HG02852 (cell line): ENCODE data around the gene ERFL.

Experiments
- ATAC-seq: cut with Tn5 transposase; IDR thresholded peaks from one replicate; pipeline ENCODE4 v1.9.1; 2021; ENCODE audit warnings: mild to moderate bottlenecking, moderate library complexity; ENCODE audit not compliant: unreplicated experiment

ERFL gene

GRCh38 chr19:41861116-41861768, 67.0 kb downstream of the ERFL start:
- ATAC-seq: no peak

GRCh38 chr19:41860419-41861115, 67.7 kb downstream of the ERFL start:
- peak; percentile 28 for ATAC-seq

- peak; percentile 77 for ATAC-seq
Observed at GRCh38 chr19:41859618-41860418, 68.4 kb downstream of the ERFL start, which contains the start of gene RPS19. TSS of gene RPS19 (plus strand) at chr19:41860255. CDS start at chr19:41860775, 520 bp downstream.

GRCh38 chr19:41859213-41859617, 69.0 kb downstream of the ERFL start:
- no peak for ATAC-seq
